CD4-positive, alpha-beta T cell treated with Interleukin-15 for 4 hours (primary cell): Measurements from ENCODE around the gene WWC2.

Source experiments
- DNase-seq: peaks from one replicate; pipeline ENCODE4 v3.0.0-alpha.2; 2020; ENCODE audit warnings: low spot score

The WWC2 gene

DNA sequence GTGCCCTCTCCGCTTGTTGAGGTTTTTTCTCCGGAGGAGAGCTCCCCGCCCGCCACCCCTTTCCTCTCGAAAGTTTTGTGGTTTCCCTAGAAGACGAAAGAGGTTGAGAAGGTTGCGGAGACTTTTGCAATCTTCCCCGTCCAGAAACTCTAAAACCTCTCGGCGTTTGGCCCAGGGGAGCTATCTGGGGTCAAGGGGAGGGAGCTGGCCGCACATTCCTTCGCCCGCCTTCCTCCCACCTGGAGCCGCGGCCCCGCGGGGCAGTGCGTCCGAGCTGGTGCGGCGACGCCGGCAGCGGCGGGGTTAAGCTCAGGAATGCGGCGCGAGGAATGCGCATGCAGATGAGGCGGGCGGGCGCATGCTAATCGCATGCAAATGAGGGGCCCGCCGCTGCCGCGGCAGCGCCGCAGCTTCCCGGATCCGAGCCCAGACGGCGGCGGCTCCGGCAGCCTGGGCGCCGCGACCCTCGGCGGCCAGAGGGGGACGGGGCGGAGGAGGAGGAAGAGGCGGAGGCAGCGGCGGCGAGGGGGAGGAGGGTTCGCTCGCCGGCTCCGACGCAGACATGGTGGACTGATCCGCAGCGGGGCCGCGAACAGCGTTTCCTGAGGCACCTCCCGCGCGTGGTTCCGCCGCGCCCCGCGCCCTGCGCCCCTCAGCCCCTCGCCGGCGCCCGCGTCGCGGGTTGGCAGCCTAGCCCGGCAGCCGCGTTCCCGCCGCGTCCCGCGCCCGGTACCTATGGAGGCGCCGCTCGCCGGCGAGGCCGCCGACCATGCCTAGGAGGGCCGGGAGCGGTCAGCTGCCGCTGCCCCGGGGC, at the start of gene WWC2:
WWC2 (plus strand) TSS at position 535 of the 814 bp plus-strand sequence; CDS start at position 770, 235 bp downstream.
- peak; percentile 58 for DNase-seq

DNA sequence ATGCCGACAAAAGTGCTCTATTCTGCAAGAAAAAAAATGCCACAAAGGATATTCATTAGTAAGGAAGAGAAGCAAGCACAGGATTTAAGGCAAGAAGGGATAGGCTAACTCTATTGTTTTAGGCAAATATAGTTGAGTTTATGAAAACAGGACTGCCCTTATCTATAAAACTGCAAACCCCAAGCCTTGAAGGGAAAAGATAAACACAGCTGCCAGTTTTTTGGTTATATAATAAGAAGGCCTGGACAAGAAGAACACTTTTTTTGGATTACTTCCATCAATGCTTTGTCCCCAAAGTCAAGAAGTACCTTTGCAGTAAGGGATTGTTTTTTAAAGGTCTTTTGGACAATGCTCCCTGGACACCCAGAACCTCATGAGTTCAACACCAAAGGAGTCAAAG, 45.4 kb upstream of the WWC2 start:
- no peak for DNase-seq

DNA sequence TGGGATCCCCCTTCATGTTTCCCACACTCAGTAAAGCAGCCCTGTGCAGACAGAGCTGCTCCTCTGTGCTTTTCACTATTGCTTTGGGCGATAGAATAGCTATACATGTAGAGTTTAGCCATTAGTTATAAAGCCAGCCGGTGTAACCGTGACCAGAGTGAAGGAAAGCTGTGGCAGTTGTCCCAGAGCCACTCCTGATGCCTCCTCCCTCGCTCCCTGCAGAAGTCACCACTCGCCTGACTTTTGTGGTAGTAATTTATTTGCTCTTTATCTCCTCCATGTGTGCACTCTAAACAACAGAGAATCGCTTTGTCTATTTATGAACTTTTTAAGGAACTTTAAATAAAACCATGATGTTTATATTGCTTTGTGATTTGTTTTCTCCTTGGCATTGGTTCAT, 41.8 kb upstream of the WWC2 start:
- no peak for DNase-seq

DNA sequence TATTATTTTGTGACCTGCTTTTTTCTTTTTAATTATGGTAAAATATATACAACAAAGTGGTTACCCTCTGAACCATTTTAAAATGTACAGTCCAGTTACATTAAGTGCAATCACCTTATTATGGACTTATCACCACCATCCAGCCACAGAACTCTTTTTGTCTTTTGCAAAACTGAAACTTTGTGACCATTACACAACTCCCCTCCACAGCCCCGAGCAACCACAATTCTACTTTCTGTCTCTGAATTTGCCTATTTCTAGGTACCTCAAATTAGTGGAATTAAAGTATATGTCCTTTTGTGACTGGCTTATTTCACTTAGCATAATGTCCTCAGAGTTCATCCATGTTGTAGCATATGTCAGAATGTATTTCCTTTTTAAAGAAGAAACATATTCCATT, 39.3 kb upstream of the WWC2 start:
- DNase-seq = no peak

DNA sequence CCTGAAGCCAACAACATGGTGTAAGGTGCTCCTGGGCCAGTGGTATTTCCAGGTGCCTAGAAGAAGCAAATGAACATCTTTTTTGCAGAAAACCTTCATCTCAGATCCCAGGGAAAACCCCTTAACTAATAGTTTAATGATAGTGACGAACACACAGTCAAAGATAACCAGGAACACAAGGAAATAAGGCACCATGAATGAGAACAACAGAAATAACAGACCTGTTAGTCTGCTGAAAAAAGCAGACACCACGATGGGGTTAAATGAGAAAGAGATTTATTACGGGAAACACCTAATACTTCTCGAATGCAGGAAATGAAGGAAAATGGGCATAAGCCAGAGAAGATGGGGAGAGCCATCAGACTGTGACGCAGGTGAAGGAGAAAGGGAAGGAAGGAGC, 30.6 kb upstream of the WWC2 start:
- DNase-seq = no peak

DNA sequence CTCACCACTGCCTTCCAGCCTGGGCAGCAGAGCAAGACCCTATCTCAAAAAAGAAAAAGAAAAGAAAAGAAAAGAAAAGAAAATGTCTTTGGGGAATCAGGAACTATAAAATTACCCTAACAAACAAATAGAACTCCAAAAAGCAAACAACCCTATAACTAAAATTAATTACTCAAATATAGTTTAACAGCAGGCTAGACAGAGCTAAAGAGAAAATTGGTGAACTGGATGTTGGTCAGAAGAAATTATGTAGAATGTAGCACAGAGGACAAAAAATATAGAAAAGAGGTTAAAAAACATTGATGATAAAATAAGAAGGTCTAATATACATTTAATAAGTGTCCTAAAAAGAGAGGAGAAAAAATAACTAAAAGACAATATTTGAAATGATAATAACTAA, 27.8 kb upstream of the WWC2 start:
- no peak for DNase-seq

DNA sequence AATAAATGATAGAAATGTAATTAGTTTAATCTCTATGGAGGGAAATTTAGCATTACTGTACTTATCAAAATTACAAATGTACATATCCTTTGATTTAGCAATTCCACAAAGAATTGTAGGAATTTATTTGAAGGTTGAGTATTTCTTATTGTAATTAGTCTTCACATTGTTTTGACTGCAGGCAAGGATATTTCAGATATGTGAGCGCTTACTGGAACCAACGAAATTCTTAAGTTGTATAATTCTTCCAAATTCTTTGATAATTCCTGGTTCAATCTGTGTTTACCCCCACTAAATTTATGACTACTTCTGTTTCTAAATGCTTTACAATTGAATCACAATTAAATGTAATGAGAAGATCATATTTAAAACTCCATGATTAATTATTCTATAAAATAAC, 26.9 kb upstream of the WWC2 start:
- DNase-seq = no peak

DNA sequence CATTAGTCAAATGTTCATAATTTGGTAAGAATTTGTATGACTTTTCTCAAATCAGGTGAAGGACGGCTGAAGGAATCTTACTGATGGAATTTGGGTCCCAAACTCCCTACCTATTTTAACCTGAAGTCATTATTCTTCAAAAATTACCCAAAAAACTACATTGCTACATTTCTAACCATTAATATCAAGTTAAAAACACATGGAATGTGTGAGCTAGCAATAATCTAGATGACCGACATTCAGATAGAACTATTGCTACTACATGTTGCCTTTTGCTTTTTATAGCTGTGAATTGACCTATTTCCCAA, 25.3 kb upstream of the WWC2 start:
- no peak for DNase-seq

DNA sequence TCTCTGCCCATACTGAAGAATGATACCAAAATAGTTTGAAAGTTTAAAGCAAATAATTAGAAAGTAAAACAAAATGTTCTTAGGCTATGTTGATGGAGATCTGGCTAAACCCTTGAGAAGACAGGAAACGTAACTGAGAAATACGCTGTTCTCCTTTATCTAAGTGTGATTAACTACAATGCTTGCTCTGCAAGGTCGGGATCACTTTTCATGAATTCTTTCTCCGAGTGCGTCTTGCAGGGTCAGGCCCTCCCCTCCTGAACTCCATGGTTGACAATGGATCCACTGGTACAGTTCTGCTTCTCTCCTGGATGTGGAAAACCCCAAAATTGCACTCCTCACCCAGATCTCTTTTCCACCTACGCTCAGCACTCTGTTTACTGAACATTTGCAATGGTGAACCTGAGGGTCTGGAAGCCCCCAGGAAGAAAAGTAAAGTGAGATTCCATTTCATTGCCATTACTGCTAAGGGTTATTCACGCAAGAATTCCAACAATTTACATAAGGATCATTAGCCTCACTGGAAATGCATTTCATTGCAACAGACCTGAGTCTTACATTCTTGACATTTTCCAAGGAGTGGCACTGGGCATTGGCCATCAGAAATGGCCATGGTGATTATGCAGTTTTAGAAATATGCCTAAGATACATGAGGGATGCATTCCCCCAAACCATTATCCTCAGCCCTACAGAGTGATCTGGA, 24.6 kb upstream of the WWC2 start:
- DNase-seq = no peak

DNA sequence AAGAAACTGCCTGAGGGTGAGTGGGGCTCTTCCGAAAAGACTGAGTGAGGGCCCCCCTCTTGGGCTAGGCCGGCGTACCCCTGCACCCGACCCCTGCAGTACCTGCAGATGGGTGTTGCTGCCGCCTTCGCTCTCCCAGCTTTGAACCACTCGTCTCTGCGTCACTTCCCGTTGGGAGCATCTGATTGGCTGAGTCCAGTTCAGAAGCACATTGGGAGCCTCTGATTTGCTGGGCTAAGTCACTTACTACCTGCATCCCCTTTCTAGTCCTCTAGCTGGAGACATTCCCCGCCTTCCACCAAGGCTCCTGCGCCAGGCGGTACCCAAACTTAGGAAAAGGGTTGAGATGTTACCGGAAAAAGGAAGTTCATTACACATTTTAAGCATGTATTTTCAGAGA, 20.4 kb upstream of the WWC2 start:
- no peak for DNase-seq

DNA sequence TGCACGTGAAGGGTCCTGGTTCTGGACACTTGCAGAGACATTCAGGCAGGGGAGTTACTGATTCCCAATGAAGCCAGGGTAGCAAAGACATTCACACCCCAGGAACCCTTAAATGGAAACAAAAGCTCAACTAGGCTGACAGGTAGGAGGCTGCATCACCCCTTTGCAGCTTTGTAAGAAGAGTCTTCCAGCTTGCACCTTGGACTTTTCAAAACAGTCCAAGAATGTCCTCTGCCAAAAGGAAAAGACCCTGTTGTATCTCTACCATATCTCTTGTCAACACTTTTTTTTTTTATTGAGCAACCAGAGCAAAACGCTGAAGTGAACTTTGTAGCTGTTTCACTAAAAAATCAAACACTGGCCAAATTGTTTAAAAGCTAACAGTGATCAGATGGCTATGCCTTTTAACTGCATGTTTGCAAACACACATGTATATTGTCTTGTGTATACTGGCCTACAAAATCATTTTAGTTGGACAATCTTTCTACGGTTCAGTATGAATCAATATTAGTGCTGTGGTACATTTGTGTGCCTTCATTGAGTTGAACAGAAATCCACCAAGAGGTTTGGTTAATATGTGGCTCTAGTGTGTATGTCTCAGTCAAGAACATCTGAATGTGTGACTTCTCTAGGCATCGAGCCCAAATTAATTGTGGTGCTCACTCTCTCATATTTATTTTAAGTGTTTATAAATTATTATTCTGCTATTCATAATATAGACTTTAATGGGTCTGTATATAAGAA, 18.5 kb upstream of the WWC2 start:
- no peak for DNase-seq

DNA sequence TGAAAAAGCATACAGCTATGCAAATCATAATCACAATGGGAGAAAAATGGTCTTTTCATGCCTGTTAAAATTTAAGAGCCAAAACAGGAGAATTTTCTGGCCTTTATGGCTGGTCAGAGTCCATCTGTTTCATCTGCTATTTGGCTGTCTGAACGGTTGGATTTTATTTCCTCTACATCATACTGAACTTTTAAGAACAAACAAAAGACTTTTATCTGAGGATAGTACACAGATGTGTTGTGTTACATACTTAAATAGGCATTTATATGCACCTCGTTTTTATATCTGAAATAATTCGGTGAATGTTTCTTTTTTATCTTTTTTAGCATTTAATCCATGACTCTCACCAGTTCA, 18.0 kb upstream of the WWC2 start:
- no peak for DNase-seq

DNA sequence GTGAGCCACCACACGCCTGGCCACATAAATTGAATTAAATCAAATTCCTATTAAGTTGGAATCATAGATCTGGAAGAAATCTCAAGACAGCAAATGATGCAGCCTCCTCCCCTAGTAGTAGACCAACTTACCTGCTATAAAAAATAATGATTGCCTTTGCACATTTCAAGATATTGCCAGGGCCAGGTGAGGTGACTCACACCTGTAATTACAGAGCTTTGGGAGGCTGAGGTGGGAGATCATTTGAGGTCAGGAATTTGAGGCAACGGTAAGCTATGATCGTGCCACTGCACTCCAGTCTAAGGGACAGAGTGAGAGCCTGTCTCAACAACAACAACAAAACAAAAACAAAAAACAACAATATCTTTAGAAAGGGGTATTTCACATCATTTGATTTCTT, 17.0 kb upstream of the WWC2 start:
- no peak for DNase-seq

DNA sequence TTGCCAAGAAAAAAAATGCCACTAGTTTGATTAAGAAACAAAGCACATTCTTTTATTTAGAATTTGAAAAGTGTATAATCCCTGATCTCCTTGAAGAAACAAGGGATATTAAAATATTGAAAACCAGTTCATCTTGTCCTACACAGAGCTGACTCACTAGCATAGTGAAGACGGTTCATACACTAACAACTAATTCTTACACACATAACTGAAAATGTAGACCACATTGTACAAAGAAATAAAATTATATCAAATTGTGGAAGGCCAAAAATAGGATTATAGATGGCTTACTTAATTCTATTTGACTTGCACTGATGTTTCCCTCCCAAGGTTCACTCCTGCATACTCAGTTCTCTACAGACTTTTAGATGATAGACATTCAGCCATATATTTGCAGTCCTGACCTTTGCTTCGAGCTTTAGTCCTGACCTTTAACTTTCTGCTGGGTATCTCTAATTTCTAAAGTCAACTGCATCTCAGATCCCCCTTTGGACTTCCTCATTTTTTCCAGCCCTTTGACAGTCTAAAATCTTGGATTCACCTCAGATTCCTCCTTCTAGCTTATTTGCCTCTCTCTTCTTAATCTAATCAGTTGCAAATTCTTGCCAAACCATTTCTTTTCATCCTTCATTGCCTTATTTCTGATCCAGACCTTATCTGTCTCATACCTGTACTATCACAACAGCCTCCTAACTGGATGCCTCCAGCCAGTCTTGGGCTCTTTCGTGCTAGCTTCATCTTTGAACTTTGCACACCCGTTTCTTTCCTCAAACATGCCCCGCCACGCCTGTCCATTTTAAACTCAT, 4.5 kb upstream of the WWC2 start:
- no peak for DNase-seq

DNA sequence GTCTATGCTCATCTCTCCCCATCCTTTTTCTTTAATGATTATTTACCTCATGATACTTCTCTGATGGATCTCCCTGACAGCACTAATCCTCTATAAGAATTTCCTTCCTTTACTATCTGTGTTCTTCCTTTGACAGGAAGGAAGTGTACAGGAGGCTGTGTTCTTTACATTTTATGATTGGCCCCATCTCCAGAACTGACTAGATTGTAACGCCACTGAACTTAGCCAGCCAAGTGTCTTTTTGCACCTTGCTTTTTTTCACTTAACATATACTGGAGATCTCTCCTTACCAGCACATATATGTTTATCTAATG, 3.9 kb upstream of the WWC2 start:
- no peak for DNase-seq

DNA sequence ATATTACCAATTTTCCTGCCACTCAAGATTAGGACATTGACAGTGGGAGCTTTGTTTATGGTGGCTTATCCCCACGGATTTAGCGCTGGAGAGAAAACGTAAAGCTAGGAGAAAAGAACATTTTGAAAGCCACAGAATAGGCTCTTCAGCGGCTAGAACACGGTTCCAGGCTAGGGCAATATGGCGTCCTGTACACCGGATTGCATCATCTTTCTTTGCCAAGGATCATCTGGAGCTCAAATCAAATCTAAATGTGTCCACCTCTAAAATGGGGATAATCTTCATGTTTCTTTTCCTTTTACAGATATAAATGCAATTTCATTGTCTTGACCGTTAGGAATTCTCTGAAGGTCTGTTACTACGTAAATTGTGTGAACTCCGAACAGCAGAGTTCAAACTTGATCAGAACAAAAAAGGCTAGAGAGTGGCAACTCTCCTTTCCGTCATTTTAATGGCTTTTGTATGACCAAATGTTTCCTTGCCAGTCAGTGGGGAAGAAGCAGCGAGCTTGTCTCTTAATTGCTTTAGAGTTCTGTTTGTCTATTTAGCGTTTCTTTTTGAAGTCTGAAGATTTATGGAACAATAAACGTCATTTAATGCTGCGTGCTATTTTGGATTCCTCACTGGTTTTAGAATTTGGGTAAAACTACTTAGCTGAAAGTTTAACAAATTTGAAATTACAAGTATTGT, 2.6 kb upstream of the WWC2 start:
- no peak for DNase-seq

DNA sequence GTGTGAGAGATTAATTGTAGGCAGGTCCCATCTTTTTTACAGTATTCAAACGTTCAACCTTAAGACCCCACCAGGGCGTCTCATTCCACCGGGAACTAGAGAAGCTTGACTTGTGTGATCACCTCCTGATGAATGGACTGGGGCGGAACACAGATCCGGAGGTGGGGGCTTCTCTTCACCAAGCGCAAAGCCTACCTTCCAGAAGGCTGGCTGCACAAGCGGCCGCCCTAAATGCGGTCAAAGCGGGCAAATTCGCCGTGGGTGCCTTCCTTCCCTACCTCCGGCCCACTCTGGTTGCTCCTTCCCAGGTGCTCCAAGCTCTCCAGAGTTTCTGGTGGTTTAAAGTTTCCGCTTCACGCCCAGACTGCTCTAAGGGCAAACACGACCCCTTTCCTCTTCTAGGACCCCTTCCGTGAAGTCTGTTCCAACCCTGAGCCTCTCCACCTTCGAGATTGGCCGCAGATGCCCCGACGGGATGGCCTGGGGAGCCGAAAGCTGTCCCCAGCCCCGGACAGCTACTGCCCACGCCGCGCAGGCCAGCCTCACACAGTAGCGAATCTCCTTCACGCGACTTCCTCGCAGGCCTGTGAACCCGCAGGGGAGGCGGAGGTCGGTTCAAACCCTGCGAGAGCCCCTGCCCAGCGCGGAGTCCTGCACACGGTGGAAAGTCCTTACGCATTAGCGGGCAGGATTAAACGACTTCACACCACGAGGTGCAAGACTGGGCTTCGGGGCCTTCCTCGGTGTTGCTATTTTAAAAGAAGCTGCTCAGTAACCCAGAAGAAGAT, 1.6 kb upstream of the WWC2 start:
- DNase-seq = no peak

DNA sequence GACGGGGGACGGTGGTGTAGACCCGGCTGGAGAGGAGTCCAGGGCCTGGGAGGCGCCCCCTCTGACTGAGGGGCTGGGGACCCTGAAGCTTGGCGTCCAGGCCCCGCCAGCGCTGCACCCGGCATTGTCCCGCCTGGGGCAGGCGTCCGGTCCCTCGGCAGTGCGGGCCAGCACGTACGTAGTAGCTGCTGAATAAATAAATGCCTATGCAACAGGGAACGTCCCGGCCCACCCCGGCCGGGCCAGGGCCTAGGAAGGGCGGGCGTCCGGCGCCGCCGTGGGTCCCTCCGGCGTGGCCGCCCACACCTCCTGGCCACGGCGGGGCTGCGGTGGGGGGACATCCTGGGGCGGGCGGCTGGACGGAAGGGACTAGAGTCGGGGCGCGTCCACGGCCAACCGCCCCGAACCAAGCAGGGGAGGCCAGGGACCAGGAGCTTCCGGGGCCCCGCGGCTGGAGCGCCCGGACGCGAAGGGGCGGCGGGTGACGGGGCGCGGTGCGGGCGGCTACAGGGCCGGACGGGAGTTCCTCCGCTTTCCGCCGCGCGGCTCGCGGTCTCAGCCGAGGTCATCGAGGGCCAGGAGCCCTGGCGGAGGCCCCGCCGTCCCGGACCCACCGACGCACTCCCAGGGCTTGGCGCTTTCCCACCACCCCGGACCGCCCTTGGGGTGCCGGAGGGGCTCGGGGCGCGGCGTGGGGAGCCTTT, 886 bp upstream of the WWC2 start:
- no peak for DNase-seq

DNA sequence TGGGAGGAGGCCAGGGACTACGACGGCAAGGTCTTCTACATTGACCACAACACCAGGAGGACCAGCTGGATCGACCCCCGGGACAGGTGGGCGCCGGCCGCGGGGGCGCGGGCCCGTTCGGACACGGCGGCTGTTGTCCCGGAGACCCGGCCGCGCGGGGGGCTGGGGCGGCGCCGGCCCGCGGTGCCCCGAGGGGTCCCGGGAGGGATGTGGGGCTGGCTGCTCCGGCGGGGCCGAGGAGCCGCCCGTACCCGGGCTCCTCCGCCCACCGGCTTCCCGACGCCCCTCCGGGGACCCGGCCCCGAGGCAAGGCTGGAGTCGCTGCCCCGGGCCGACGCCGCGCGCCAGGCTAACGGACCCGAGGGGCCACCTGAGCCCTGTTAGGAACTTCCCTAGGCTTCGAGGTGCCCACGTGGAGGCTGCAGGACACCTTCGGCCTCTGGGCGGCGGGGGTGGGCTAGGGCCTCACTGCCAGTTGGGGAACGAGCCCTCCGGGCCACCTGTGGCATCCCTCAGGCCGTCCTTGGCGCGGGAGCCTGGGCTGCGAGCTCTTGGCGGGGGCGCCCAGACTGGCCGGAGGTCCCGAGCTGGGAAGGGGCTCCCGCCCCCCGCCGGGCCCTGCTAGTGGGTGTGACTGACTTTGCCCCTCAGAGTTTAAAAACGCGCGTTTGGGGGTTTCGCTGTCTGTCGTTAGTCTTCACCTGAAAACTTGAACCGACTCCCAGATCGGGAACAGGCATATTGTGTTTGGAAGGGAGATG, 660 bp downstream of the WWC2 start:
- no peak for DNase-seq

DNA sequence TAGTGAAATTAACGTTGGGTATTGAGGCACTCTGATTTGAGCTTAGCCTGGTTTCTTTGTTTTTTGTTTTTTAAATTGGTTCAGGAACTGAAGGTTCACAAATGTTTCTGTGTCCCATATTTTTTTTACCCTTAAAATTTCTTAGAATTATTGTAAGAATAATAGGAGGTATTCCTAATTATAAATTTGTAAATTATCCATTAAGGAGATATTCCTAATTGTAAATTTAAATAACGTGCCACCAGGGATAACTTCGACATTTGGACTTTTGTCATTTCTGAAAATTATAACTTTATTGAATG, 1.2 kb downstream of the WWC2 start:
- no peak for DNase-seq
